ENCODE data around the gene MYT1.
"Not testable (repeated sequence)": the region's sequence is repeated elsewhere in the genome, so short reads cannot be mapped to it uniquely, and the experiment has no call there.

MYT1 gene

DNA sequence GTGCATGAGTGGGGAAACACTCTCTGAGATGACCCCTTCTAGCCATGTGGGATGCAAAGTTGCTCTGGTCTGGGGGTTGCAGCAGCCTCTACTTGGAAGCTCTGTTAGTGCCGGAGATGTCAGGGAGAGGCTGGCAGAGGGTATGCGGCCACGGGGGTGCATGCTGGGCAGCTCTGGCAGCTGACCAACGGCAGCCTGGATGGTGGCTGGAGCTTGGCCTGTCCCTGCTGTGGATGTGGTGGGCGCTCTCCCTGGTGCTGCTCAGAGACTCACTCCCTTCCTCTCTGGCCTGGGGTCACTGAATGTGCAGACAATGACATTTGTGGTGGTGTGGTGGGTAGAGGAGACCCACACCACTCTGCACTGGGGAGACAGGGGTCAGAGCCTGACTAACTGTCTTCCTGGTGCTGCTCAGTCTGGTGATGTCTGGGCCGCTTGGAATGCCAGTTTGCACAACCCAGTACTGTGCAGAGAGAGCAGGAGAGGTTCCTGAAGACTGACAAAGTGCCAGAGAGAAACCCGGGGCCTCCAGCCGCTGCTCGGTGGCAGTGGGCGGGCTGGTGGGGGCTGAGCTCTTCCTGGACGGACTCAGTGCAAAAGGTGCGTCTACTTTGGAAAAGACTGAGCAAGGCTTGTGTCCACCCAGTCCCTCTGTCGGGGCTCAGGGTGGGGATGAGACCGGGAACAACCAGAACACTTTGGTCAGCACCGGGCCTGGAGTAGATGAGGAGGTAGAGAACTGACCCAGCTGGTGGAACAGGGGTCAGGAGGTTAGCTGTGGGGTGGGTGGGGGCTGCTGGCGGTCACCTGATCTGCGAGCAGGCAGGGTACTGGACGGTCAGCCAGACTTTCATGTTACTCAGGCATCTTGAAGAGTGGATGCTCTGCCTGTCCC lies 2.7 kb downstream of the MYT1 start:
- DNase-seq (ENCODE audit: low read depth, low spot score) = no peak

GRCh38 chr20:64167676-64168075 lies 3.4 kb downstream of the MYT1 start:
- no peak for DNase-seq (ENCODE audit: low read depth, low spot score)

DNA sequence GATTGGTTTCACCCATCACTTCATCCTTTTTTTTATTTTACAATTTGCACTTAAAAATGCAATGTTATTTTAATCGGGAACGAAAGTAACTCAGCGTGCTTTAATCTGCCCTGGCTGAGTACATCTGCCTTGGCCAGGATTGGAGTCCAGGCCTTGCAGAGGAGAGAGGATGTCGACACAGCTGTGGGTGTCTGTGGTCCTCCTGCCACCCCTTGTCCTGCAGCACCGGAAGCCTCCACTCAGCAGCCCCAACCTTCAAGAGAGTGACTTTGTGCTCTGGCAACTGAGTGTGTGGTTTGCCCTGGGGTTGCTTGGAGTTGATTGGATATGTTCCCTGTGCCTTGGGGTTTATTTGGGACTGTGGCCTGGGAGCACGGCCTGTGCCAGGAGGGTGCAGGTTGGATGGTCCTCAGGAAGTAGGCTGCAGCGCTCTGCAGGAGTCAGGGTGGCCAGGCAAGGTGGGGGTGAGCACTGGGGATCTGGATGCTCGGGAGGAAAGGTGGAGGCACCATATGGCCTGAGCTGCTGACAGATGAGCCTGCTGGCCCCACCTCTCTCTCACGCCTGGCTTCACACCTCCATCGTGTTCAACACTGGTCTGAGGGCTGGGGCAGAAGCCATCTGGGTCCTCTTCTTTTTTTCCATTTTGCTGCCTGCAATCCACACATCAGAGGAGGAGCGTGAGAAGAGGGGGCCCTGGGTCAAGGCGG lies 4.3 kb downstream of the MYT1 start:
- DNase-seq (ENCODE audit: low read depth, low spot score) = no peak

GRCh38 chr20:64169091-64169560 lies 4.9 kb downstream of the MYT1 start:
- DNase-seq (ENCODE audit: low read depth, low spot score) = no peak

- no peak for DNase-seq (ENCODE audit: low read depth, low spot score)
These were observed 7.0 kb downstream of the MYT1 start for GRCh38 chr20:64171211-64171610.

- no peak for DNase-seq (ENCODE audit: low read depth, low spot score)
These were observed 8.9 kb downstream of the MYT1 start for GRCh38 chr20:64173116-64173515.

- no peak for DNase-seq (ENCODE audit: low read depth, low spot score)
These were observed 12.3 kb downstream of the MYT1 start for GRCh38 chr20:64176551-64176950.

GRCh38 chr20:64176971-64177370 lies 12.7 kb downstream of the MYT1 start:
- DNase-seq (ENCODE audit: low read depth, low spot score) = no peak

GRCh38 chr20:64177384-64177783 lies 13.1 kb downstream of the MYT1 start:
- DNase-seq (ENCODE audit: low read depth, low spot score) = no peak

- no peak for DNase-seq (ENCODE audit: low read depth, low spot score)
These were observed 13.5 kb downstream of the MYT1 start for GRCh38 chr20:64177787-64178186.

DNA sequence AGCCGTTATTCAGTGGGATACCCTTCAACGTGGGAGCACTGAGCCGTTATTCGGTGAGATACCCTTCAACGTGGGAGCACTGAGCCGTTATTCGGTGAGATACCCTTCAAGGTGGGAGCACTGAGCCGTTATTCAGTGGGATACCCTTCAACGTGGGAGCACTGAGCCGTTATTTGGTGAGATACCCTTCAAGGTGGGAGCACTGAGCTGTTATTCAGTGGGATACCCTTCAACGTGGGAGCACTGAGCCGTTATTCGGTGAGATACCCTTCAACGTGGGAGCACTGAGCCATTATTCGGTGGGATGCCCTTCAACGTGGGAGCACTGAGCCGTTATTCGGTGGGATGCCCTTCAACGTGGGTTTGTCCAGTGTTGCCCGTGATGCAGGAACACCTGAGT lies 14.7 kb downstream of the MYT1 start:
- not testable (repeated sequence) for DNase-seq (ENCODE audit: low read depth, low spot score)

- no peak for DNase-seq (ENCODE audit: low read depth, low spot score)
These were observed 15.6 kb downstream of the MYT1 start for GRCh38 chr20:64179805-64180204.

DNA sequence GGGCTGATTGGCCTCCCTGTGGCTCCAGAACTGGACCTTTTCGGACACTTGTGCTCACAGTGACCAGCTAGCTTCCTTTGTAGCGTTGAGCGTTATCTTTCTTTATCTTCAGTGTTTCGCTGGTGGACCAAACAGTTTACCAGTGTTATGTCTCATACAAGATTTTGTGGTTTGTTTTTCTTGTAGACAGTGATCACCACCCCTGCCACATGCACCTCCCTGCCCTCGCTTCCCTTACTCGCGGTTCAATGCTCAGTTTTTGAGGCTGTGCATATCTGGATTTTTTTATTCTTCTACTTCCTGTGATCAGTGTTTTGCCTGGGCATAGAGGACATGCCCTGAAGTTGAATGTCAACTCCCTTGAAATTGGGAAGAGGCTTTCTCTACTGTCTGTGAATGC lies 16.4 kb downstream of the MYT1 start:
- DNase-seq (ENCODE audit: low read depth, low spot score) = no peak

- no peak for DNase-seq (ENCODE audit: low read depth, low spot score)
These were observed 17.1 kb downstream of the MYT1 start for GRCh38 chr20:64181391-64181790.

GRCh38 chr20:64182146-64182865 lies 18.1 kb downstream of the MYT1 start:
- DNase-seq (ENCODE audit: low read depth, low spot score) = no peak

GRCh38 chr20:64183313-64183712 lies 19.1 kb downstream of the MYT1 start:
- DNase-seq (ENCODE audit: low read depth, low spot score) = no peak

DNA sequence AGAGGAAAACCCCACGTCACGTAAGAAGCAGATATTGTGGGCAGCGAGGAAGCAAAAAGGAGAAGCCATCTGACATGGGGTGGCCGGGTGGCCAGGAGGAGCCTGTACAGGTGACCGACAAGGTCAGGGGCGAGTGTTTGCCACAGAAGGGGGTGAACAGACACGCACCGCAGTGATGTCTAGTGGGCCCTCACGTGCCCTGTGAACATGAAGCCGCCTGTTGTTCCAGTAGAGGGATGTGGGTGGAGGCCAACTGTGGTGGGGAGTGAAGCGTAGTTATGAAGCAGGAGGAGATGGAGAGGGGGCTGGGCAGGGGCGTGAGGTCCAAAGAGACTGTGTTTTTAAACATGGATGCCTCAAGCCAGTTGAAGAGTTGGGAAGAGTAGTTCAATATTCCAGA lies 20.5 kb downstream of the MYT1 start:
- DNase-seq (ENCODE audit: low read depth, low spot score) = no peak

DNA sequence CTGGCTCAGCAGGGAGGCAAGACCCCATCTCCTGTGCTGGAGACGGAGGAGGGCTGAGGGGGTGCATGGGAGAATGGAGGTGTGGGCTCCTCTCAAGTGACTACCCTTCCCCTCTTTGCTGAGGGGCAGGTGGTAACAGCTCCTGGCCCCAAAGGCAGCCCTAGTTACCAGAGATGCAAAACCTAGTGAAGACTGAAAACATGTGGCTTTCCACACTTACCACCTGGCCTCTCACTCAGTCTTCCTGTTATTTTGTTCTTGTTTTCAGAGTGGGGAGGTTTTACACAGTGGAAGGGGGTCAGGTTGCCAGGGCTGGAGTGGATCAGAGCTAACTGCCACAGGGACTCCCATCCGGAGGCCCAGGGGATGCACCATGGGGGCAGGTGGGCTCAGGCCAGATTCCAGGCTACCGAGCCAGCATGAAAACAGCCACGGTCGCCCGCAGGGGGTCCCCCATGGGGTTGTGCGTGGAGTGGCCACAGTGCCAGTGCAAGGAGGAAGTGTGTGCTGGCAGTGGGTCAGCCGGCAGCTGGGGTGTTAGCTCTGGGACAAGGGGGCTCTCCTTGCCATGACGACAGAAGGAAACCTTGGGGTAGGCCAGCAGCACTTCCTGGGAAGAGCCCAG lies 21.1 kb downstream of the MYT1 start:
- no peak for DNase-seq (ENCODE audit: low read depth, low spot score)

GRCh38 chr20:64186071-64186598 lies 21.9 kb downstream of the MYT1 start:
- DNase-seq (ENCODE audit: low read depth, low spot score) = no peak

DNA sequence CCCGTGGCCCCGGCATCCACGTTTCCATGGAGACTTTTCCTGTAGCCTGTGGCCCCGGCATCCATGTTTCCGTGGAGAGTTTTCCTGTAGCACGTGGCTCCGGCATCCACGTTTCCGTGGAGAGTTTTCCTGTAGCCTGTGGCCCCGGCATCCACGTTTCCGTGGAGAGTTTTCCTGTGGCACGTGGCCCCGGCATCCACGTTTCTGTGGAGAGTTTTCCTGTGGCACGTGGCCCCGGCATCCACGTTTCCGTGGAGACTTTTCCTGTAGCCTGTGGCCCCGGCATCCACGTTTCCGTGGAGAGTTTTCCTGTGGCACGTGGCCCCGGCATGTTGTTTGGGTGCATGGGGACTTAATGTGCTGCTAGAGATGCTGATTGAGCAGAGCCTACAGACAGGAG lies 23.0 kb downstream of the MYT1 start:
- DNase-seq (ENCODE audit: low read depth, low spot score) = not testable (repeated sequence)

DNA sequence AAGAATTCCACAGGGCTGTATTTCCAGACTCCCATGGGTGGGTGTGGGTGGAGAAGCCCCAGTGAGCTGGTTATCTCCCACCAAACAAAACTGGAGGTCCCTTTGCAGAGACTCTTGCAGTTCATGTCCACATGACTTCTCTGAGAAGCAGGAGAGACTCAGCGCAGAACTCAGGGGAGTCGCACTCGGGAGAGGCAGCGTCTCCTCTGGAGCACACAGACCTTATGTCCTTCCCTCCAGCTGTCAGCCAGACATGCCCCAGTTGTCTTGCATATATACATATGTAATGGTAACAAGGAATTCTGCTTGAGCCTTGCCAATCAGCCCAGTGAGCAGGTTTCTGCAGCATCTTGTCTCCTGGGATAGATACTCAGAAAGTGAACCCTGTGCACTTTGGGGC lies 23.8 kb downstream of the MYT1 start:
- DNase-seq (ENCODE audit: low read depth, low spot score) = no peak
